Measurements from ENCODE around the gene TTLL5. TPM values are rescaled to one million over a fixed set of nuclear protein-coding genes. Genes with fewer than 3 reads are reported as not detected.

The TTLL5 gene, protein sequence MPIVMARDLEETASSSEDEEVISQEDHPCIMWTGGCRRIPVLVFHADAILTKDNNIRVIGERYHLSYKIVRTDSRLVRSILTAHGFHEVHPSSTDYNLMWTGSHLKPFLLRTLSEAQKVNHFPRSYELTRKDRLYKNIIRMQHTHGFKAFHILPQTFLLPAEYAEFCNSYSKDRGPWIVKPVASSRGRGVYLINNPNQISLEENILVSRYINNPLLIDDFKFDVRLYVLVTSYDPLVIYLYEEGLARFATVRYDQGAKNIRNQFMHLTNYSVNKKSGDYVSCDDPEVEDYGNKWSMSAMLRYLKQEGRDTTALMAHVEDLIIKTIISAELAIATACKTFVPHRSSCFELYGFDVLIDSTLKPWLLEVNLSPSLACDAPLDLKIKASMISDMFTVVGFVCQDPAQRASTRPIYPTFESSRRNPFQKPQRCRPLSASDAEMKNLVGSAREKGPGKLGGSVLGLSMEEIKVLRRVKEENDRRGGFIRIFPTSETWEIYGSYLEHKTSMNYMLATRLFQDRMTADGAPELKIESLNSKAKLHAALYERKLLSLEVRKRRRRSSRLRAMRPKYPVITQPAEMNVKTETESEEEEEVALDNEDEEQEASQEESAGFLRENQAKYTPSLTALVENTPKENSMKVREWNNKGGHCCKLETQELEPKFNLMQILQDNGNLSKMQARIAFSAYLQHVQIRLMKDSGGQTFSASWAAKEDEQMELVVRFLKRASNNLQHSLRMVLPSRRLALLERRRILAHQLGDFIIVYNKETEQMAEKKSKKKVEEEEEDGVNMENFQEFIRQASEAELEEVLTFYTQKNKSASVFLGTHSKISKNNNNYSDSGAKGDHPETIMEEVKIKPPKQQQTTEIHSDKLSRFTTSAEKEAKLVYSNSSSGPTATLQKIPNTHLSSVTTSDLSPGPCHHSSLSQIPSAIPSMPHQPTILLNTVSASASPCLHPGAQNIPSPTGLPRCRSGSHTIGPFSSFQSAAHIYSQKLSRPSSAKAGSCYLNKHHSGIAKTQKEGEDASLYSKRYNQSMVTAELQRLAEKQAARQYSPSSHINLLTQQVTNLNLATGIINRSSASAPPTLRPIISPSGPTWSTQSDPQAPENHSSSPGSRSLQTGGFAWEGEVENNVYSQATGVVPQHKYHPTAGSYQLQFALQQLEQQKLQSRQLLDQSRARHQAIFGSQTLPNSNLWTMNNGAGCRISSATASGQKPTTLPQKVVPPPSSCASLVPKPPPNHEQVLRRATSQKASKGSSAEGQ (N-terminal part only)
- 10 to 100 TPM; 27.1 to 34.3 (median 32.5) TPM for total RNA-seq
- total RNA-seq (2013): 28.7 TPM

DNA sequence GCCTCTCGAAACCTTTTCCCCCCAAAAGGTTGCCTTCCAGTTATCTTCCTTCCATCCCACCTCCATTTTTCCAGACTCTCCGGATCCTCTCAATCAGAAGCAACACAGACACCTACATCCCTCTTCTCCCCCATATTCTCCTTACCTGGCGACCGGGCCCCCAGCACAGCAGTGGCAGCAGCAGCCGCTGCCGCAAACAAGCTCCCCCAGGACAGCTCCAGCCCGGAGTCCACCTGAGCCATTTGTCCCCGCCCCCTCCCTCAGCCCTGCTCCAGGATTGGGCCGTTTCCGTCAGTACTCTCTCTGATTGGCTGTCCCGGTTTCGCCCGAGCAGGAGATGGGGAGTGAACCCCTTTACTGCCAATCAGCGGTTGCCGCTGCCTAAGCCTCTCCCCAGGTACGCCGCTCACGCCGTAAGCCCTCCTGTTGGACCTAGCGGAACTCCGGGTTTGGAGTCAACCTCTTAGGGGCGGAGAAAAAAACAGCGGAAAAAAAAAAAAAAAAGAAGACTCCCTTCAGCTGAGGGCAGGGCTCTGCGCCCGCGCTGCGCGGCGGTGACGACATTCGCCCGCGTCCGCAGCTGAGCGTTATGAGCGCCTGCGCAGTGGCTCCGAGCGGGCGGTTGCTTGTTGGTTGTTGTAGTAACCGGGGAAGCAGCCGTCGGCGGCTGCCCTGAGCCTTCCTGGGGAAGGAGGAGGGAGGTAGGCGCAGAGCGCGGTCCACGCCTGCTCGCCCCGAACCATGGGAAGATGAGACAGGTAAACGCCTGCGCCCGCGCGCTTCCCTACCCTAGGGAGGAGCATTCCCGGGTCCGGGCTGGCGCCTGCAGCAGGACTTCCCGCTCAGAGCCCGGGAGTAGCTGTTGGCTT lies at the start of gene TTLL5, which contains the start of gene ERG28:
TSS of gene TTLL5 (plus strand) at position 617 of the 869 bp plus-strand sequence. CDS start 1,904 bp downstream, outside the sequence.
TSS of gene ERG28 (minus strand) at position 247 of the 869 bp plus-strand sequence. CDS start 3,374 bp downstream, outside the sequence.
- H3K4me3 ChIP-seq (ENCODE audit: low read length): peak within 1 kb of the TSS; percentile 91
- no peaks in the 10 kb centered on the region for H3K9me3 Mint-ChIP-seq
- under 1% methylated on average over 60 of the region's 60 CpGs for WGBS (ENCODE audit: insufficient coverage)

DNA sequence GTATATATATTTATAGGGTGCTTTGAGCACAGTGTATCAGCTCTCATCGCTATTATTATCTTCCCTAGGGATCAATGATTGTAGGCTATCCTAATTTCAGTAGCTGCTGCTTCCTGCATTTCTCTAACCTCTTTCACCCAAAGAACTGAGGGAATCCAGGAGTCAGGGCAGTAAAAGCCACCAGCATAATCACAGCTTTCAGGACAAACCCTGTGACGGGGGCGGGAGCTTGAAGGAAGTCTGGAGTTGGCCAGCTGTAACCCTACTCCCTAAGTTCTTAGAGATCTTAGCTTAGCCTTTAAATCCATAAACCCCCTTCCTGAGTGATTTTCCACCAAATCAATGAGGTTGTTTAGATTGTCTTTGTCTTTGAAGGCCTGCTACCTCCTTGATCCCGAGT lies 48.9 kb upstream of the TTLL5 start:
- Histone ChIP-seq H3K27me3 (ENCODE audit: control insufficient read depth, insufficient read depth, low read length) (no peaks in the 10 kb centered on the region), H3K9me3 (ENCODE audit: control insufficient read depth, insufficient read depth, low read length) (no peaks in the 10 kb centered on the region), H3K36me3 (ENCODE audit: control insufficient read depth, insufficient read depth, low read length) (no peaks in the 10 kb centered on the region), H3K4me3 (ENCODE audit: low read length) (no peak overlapping the region), H3K4me1 (ENCODE audit: control insufficient read depth, insufficient read depth, low read length) (peaks cover 8% of the 10 kb centered on the region), H3K27ac (ENCODE audit: low read length) (no peak overlapping the region)
- TF ChIP-seq, protein P1, sequence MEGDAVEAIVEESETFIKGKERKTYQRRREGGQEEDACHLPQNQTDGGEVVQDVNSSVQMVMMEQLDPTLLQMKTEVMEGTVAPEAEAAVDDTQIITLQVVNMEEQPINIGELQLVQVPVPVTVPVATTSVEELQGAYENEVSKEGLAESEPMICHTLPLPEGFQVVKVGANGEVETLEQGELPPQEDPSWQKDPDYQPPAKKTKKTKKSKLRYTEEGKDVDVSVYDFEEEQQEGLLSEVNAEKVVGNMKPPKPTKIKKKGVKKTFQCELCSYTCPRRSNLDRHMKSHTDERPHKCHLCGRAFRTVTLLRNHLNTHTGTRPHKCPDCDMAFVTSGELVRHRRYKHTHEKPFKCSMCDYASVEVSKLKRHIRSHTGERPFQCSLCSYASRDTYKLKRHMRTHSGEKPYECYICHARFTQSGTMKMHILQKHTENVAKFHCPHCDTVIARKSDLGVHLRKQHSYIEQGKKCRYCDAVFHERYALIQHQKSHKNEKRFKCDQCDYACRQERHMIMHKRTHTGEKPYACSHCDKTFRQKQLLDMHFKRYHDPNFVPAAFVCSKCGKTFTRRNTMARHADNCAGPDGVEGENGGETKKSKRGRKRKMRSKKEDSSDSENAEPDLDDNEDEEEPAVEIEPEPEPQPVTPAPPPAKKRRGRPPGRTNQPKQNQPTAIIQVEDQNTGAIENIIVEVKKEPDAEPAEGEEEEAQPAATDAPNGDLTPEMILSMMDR (IDR thresholded peaks at IDR 0.05): no peak
- no peak overlapping the region for H3K27ac Mint-ChIP-seq
- no peak overlapping the region for H3K4me3 Mint-ChIP-seq
- DNase-seq (no peak), ATAC-seq (no peak)
- no peaks in the 10 kb centered on the region for H3K27me3 Mint-ChIP-seq (ENCODE audit: low read depth in 2 of 2)
- H3K36me3 Mint-ChIP-seq: no peaks in the 10 kb centered on the region
- 93% methylated on average over 4 of the region's 4 CpGs for WGBS (ENCODE audit: insufficient coverage)
- H3K4me1 Mint-ChIP-seq: no peaks in the 10 kb centered on the region
- H3K9me3 Mint-ChIP-seq: no peaks in the 10 kb centered on the region
- intact Hi-C loops (cut with micrococcal nuclease): no loop called here

More for the DNA sequence above, at the start of gene TTLL5, which contains the start of gene ERG28:
- peak within 1 kb of the TSS; percentile 91 to 95 for H3K27ac Mint-ChIP-seq
- Histone ChIP-seq H3K4me1 (ENCODE audit: control insufficient read depth, insufficient read depth, low read length) (peaks cover 10% of the 10 kb centered on the region), H3K36me3 (ENCODE audit: control insufficient read depth, insufficient read depth, low read length) (peaks cover 7% of the 10 kb centered on the region), H3K27ac (ENCODE audit: low read length) (peak within 1 kb of the TSS; percentile 90), H3K9me3 (ENCODE audit: control insufficient read depth, insufficient read depth, low read length) (no peaks in the 10 kb centered on the region), H3K27me3 (ENCODE audit: control insufficient read depth, insufficient read depth, low read length) (no peaks in the 10 kb centered on the region)
- TF ChIP-seq, protein P1 (IDR thresholded peaks at IDR 0.05): no peak
- peak; percentile 94 to 99 for DNase-seq
- H3K27me3 Mint-ChIP-seq (ENCODE audit: low read depth in 2 of 2): no peaks in the 10 kb centered on the region
- intact Hi-C loops (cut with micrococcal nuclease): loop anchor here (2.0 to 5.0 kb wide), 2 partner anchors 324 to 949 kb away; partner anchors contain the start of genes AREL1, FCF1 and IFT43
- no peaks in the 10 kb centered on the region for H3K36me3 Mint-ChIP-seq
- H3K4me1 Mint-ChIP-seq: peaks cover 20 to 24% of the 10 kb centered on the region in 2 donors
- peak within 1 kb of the TSS; percentile 91 for H3K4me3 Mint-ChIP-seq
- peak; percentile 90 to 97 (median 93) for ATAC-seq

DNA sequence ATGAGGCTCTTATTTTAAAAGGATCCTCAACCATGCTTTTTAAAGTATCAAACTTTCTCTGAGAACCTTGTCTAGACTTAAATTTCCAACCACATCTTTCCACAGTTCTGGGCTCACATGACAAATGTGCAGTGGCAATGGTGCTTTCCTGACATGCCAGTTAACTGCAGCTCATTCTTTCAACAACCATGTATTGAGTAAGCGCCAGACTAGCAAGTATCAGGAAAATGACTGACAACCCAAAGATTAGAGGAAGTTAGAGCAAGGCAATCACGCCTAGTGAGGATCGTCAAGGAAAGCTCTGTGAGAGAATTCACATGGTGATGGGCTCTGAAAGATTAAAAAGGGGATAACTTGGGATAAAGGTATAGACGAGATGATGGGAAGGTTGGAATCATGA lies 46.9 kb upstream of the TTLL5 start:
- Mint-ChIP-seq H3K27me3 (ENCODE audit: low read depth in 2 of 2) (no peaks in the 10 kb centered on the region), H3K4me3 (no peak overlapping the region), H3K4me1 (no peaks in the 10 kb centered on the region), H3K9me3 (no peaks in the 10 kb centered on the region), H3K27ac (peak overlapping the region in 1 of 2 donors; percentile 1), H3K36me3 (no peaks in the 10 kb centered on the region)
- Histone ChIP-seq H3K4me3 (ENCODE audit: low read length) (no peak overlapping the region), H3K36me3 (ENCODE audit: control insufficient read depth, insufficient read depth, low read length) (no peaks in the 10 kb centered on the region), H3K27ac (ENCODE audit: low read length) (no peak overlapping the region), H3K9me3 (ENCODE audit: control insufficient read depth, insufficient read depth, low read length) (no peaks in the 10 kb centered on the region), H3K4me1 (ENCODE audit: control insufficient read depth, insufficient read depth, low read length) (peaks cover 8% of the 10 kb centered on the region), H3K27me3 (ENCODE audit: control insufficient read depth, insufficient read depth, low read length) (no peaks in the 10 kb centered on the region)
- 69% methylated on average over 4 of the region's 4 CpGs for WGBS (ENCODE audit: insufficient coverage)
- intact Hi-C loops (cut with micrococcal nuclease): no loop called here
- TF ChIP-seq, protein P1 (IDR thresholded peaks at IDR 0.05): no peak
- ATAC-seq: no peak
- DNase-seq: no peak

Data from natural killer cell (primary cell).